A673 (cell line): ENCODE data around the gene PARD6G. TPM values are rescaled to one million over a fixed set of nuclear protein-coding genes. Genes with fewer than 3 reads are reported as not detected.

Source experiments
- BruUV-seq: library from RNA; stranded (reverse); fragments of 400-500 nt; replicated peaks from 2 replicates; lab custom pipeline; 2021; lab: Mats Ljungman, UMichigan
- CTCF ChIA-PET: fragments of 300-600 bp; sonication (Branson Sonifier 250); formaldehyde crosslinking; loops from one replicate; lab custom pipeline; 2022; ENCODE audit warnings: antibody characterized with exemption; lab: Charles Lee
- POLR2A ChIA-PET: fragments of 300-600 bp; sonication (Branson Sonifier 250); formaldehyde crosslinking; loops from one replicate; lab custom pipeline; 2022; ENCODE audit warnings: antibody characterized with exemption; ENCODE audit not compliant: low non-redundant PET; lab: Charles Lee
- DNase-seq: peaks from one replicate; pipeline ENCODE4 v3.0.0-alpha.2; 2015; ENCODE audit warnings: low spot score
- H3K27ac ChIP-seq: fragments of 200-600 bp; sonication (generic); 2 replicates; pipeline ENCODE4 v1.5.1; 2016; ENCODE audit warnings: mixed run types, low read depth, mild to moderate bottlenecking, mixed read lengths, antibody characterized with exemption, low read length; ENCODE audit not compliant: poor library complexity, severe bottlenecking
- H3K27me3 ChIP-seq: fragments of 200-600 bp; sonication (generic); replicated peaks from 2 replicates; pipeline ENCODE4 v1.6.1; 2017; ENCODE audit warnings: mixed run types, low read depth, mild to moderate bottlenecking, mixed read lengths, antibody characterized with exemption, low read length; ENCODE audit not compliant: insufficient read depth, poor library complexity
- H3K36me3 ChIP-seq: fragments of 200-600 bp; sonication (generic); 2 replicates; pipeline ENCODE4 v1.6.1; 2016; ENCODE audit warnings: mixed run types, mild to moderate bottlenecking, mixed read lengths, antibody characterized with exemption, low read length; ENCODE audit not compliant: insufficient read depth, poor library complexity, severe bottlenecking
- H3K4me1 ChIP-seq: fragments of 200-600 bp; sonication (generic); 2 replicates; pipeline ENCODE4 v1.6.1; 2017; ENCODE audit warnings: mixed run types, mild to moderate bottlenecking, mixed read lengths, antibody characterized with exemption, low read length; ENCODE audit not compliant: insufficient read depth, poor library complexity, severe bottlenecking
- H3K4me3 ChIP-seq: fragments of 200-600 bp; sonication (generic); 2 replicates; pipeline ENCODE4 v1.5.1; 2016; ENCODE audit warnings: low read depth, mixed run types, mild to moderate bottlenecking, mixed read lengths, low read length; ENCODE audit not compliant: poor library complexity, severe bottlenecking
- H3K9me3 ChIP-seq: fragments of 200-600 bp; sonication (generic); 2 replicates; pipeline ENCODE4 v1.6.1; 2016; ENCODE audit warnings: mixed run types, low read depth, mild to moderate bottlenecking, mixed read lengths, antibody characterized with exemption, low read length; ENCODE audit not compliant: poor library complexity, severe bottlenecking
- CTCF ChIP-seq: fragments of 300-800, 200-600 bp; sonication (generic); conservative IDR thresholded peaks from 2 replicates; pipeline ENCODE4 v1.5.1; 2017; ENCODE audit warnings: low read depth, mild to moderate bottlenecking, antibody characterized with exemption, low read length, moderate library complexity, mixed read lengths
- EZH2 ChIP-seq: fragments of 200-600 bp; sonication (generic); IDR thresholded peaks from 2 replicates; pipeline ENCODE4 v1.6.1; 2017; ENCODE audit warnings: borderline replicate concordance, low read depth, mild to moderate bottlenecking, mixed read lengths, antibody characterized with exemption, low read length; ENCODE audit not compliant: poor library complexity, severe bottlenecking
- intact Hi-C: fragments of 100-400 bp; cut with micrococcal nuclease; formaldehyde crosslinking; loops from one replicate; pipeline ENCODE4 v1.10.0; 2022; ENCODE audit not compliant: unreplicated experiment
- total RNA-seq: library from RNA; stranded (reverse); gene quantifications from 2 replicates; pipeline ENCODE4 v1.2.3, GENCODE V29; 2021

The PARD6G gene
- total RNA-seq, 1 experiment from 2014 or later, result 7.9 TPM

- TF ChIP-seq EZH2, result no peak
- TF ChIP-seq CTCF, result no peak
- POLR2A ChIA-PET, result no interaction called here
Measured at GRCh38 chr18:80167931-80168330, 79.4 kb downstream of the PARD6G start.

DNA sequence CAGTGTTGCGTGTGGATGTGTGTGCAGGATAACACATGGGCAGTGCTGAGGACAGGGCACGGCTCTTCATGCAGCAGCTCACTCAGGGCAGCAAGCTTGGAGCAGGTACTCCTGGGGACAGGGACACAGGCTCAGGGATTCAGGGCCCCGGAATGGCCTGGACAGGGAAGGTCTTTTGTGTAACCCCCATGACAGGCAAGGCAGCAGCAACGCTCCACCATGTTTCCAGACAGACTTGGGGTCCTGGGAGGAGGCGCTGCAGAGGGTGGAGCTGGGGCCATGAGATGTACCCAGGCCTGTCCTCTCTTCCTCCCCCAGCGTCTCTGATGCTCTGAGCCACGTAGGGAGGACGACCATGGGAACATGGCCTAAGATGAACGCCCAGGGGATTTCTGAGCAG lies 80.0 kb downstream of the PARD6G start:
- POLR2A ChIA-PET, result no interaction called here
- H3K4me3 ChIP-seq, result no peak overlapping the region
- H3K27me3 ChIP-seq, result no peaks in the 10 kb centered on the region
- no TSS peak for BruUV-seq
- H3K4me1 ChIP-seq, result no peaks in the 10 kb centered on the region
- TF ChIP-seq EZH2 (no peak), CTCF (no peak)
- CTCF ChIA-PET, result no interaction called here
- intact Hi-C loops, result no loop called here
- DNase-seq, result no peak
- peaks cover 4% of the 10 kb centered on the region for H3K9me3 ChIP-seq
- H3K27ac ChIP-seq, result no peak overlapping the region
- H3K36me3 ChIP-seq, result no peaks in the 10 kb centered on the region

More at GRCh38 chr18:80167931-80168330, 79.4 kb downstream of the PARD6G start:
- Histone ChIP-seq H3K27ac (no peak overlapping the region), H3K36me3 (no peaks in the 10 kb centered on the region), H3K4me3 (no peak overlapping the region), H3K4me1 (no peaks in the 10 kb centered on the region), H3K27me3 (no peaks in the 10 kb centered on the region), H3K9me3 (peaks cover 4% of the 10 kb centered on the region)
- intact Hi-C loops, result no loop called here
- BruUV-seq, result no TSS peak
- DNase-seq, result no peak
- CTCF ChIA-PET, result no interaction called here

DNA sequence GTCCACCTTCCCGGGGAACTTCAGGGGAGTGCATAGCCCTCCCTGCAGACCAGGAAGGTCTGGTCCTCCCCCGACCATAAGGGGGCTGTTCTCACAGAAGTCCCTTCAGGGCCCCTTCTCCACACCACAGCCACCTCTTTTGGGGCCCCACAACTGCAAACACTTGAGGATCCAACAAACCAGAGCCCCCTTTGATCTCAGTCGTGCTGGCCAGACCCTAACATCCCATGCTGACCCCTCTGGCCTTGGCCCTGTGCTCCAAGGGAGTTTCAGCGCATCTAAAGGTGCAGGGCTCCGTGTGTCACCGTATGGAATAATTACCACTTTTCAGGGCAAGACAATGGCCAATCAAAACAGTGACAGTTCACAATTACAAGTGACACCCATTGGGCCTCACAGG lies 80.6 kb downstream of the PARD6G start:
- Histone ChIP-seq H3K9me3 (peaks cover 4% of the 10 kb centered on the region), H3K27me3 (no peaks in the 10 kb centered on the region), H3K4me1 (no peaks in the 10 kb centered on the region), H3K4me3 (no peak overlapping the region), H3K36me3 (no peaks in the 10 kb centered on the region), H3K27ac (no peak overlapping the region)
- no TSS peak for BruUV-seq
- no peak for DNase-seq
- ChIA-PET CTCF (no interaction called here), POLR2A (no interaction called here)
- no peak for TF ChIP-seq CTCF
- no peak for TF ChIP-seq EZH2
- intact Hi-C loops, result no loop called here
